Omental fat pad (tissue), 4 donors: ENCODE data around the gene FGD2. TPM values are rescaled to one million over a fixed set of nuclear protein-coding genes. Genes with fewer than 3 reads are reported as not detected.

Experiments
- ATAC-seq: fragments of 150-250 bp; one replicate; pipeline ENCODE4 v1.9.1; 2016; ENCODE audit warnings: mild to moderate bottlenecking, moderate library complexity; ENCODE audit not compliant: low FRiP score
- DNase-seq: peaks from one replicate; pipeline ENCODE4 v3.0.0-alpha.2; 2019; ENCODE audit warnings: low spot score
- total RNA-seq, 4 donors: library from RNA; depleted of rRNA; stranded (reverse); fragments of >200 nt; gene quantifications; one replicate each; pipeline ENCODE4 v1.1.0, GENCODE V29; 2016
- TF ChIP-seq, protein P1 (sequence below), 3 donors: fragments of 450-650 bp; IDR thresholded peaks; one replicate each; pipeline ENCODE4 v1.5.1; 2016 to 2017; ENCODE audit warnings: antibody characterized with exemption in 3 of 3, mild to moderate bottlenecking in 3 of 3, moderate library complexity in 2 of 3

Gene FGD2
- total RNA-seq, 4 donors from 2014 or later, result 20.0 to 83.6 (median 63.0) TPM

- ATAC-seq (peak; percentile 84), DNase-seq (no peak)
- TF ChIP-seq, protein P1, sequence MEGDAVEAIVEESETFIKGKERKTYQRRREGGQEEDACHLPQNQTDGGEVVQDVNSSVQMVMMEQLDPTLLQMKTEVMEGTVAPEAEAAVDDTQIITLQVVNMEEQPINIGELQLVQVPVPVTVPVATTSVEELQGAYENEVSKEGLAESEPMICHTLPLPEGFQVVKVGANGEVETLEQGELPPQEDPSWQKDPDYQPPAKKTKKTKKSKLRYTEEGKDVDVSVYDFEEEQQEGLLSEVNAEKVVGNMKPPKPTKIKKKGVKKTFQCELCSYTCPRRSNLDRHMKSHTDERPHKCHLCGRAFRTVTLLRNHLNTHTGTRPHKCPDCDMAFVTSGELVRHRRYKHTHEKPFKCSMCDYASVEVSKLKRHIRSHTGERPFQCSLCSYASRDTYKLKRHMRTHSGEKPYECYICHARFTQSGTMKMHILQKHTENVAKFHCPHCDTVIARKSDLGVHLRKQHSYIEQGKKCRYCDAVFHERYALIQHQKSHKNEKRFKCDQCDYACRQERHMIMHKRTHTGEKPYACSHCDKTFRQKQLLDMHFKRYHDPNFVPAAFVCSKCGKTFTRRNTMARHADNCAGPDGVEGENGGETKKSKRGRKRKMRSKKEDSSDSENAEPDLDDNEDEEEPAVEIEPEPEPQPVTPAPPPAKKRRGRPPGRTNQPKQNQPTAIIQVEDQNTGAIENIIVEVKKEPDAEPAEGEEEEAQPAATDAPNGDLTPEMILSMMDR (IDR thresholded peaks at IDR 0.05), result no peak
These were observed 54.1 kb downstream of the FGD2 start for GRCh38 chr6:37059344-37060194.

- TF ChIP-seq, protein P1 (IDR thresholded peaks at IDR 0.05), result no peak
- no peak for DNase-seq
- ATAC-seq, result no peak
These were observed 54.7 kb downstream of the FGD2 start for GRCh38 chr6:37060195-37060559.

GRCh38 chr6:37061157-37061804 lies 55.8 kb downstream of the FGD2 start:
- TF ChIP-seq, protein P1 (IDR thresholded peaks at IDR 0.05), result no peak
- no peak for ATAC-seq
- no peak for DNase-seq

DNA sequence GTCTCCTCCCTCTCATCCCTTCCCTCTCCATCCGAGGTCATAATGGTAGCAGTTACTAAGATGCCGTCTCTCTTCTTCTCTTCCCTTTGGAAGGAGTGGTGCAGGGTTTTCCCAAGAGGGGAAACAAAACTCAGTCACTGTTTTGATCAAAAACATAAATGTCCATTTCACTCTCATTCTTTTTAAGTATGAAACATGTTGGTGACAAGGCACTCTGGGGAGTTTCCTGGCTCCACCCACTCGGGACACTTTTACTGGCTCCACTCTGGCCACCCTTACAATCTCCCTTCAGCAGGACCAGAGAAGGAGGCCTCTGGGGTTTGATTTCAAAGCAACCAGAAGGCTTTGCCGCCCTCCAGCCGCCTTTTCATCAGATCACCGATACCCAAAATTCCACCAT lies 57.0 kb downstream of the FGD2 start:
- no peak for DNase-seq
- ATAC-seq, result no peak
- TF ChIP-seq, protein P1 (IDR thresholded peaks at IDR 0.05), result no peak

- no peak for DNase-seq
- TF ChIP-seq, protein P1 (IDR thresholded peaks at IDR 0.05), result no peak
- ATAC-seq, result no peak
These were observed 63.2 kb downstream of the FGD2 start for GRCh38 chr6:37068356-37069270.

DNA sequence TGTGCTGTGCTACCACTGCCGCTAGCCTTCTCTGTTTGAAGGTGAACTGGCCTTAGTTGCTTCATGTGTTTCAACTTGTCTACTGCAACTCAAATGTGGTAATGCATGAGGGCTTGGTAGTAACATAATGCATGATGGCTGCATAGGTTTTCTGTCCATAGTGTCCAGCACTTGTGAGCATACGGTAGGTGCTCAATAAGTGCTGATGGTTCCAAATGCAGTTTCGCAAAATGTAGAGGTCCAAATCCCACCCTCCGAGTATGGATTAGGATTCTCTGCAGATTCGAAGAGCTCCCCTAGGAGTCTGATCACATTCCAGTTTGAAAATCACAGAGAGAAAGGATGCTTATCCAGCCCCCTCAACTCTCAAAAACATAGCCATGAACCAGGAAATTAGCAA lies 64.2 kb downstream of the FGD2 start:
- DNase-seq (no peak), ATAC-seq (no peak)
- TF ChIP-seq, protein P1 (IDR thresholded peaks at IDR 0.05), result no peak
